ENCODE results near the gene INSM2. TPM values are rescaled to one million over a fixed set of nuclear protein-coding genes. Genes with fewer than 3 reads are reported as not detected.

Gene INSM2
- polyA plus RNA-seq, 4 donors, result 0.01 TPM; not detected in 3

GRCh38 chr14:35534208-35534872 is 376 bp downstream of the INSM2 start:
- Histone ChIP-seq H3K27me3 (ENCODE audit: control insufficient read depth in 3 of 3, insufficient read depth in 3 of 3, low read length in 3 of 3) (peaks cover 2 to 46% (median 22%) of the 10 kb centered on the region in 3 donors), H3K4me1 (ENCODE audit: control insufficient read depth in 3 of 3, insufficient read depth in 2 of 3, low read depth in 1 of 3, low read length in 2 of 3) (peaks cover 3 to 16% (median 8%) of the 10 kb centered on the region in 3 donors), H3K36me3 (ENCODE audit: control insufficient read depth in 3 of 3, insufficient read depth in 2 of 3, low read depth in 1 of 3, low read length in 3 of 3) (no peaks in the 10 kb centered on the region), H3K9me3 (ENCODE audit: control insufficient read depth in 2 of 2, insufficient read depth in 1 of 2, low read depth in 1 of 2, low read length in 1 of 2) (no peaks in the 10 kb centered on the region), H3K27ac (ENCODE audit: low read depth in 1 of 3, low read length in 2 of 3) (no peak overlapping the region), H3K4me3 (ENCODE audit: low read depth in 1 of 3, low read length in 3 of 3) (peak overlapping the region; percentile 30 to 56 (median 34))
- DNase-seq (no peak), FAIRE-seq (no peak)
- 2 to 4% (median 3%) methylated on average over 49 to 77 of the region's 77 CpGs for WGBS, 3 donors

GRCh38 chr14:35534873-35535482 is 1.0 kb downstream of the INSM2 start:
- H3K4me3 ChIP-seq (ENCODE audit: low read depth in 1 of 3, low read length in 3 of 3), result peak overlapping the region in 2 of 3 donors; percentile 14 to 56
- FAIRE-seq (no peak), DNase-seq (peak; percentile 47 to 89)
- H3K27ac ChIP-seq (ENCODE audit: low read depth in 1 of 3, low read length in 2 of 3), result no peak overlapping the region
- peaks cover 2 to 44% (median 22%) of the 10 kb centered on the region in 3 donors for H3K27me3 ChIP-seq (ENCODE audit: control insufficient read depth in 3 of 3, insufficient read depth in 3 of 3, low read length in 3 of 3)
- 4 to 7% (median 5%) methylated on average over 48 to 55 of the region's 55 CpGs for WGBS, 3 donors
- H3K4me1 ChIP-seq (ENCODE audit: control insufficient read depth in 3 of 3, insufficient read depth in 2 of 3, low read depth in 1 of 3, low read length in 2 of 3), result peaks cover 3 to 16% (median 8%) of the 10 kb centered on the region in 3 donors
- no peaks in the 10 kb centered on the region for H3K36me3 ChIP-seq (ENCODE audit: control insufficient read depth in 3 of 3, insufficient read depth in 2 of 3, low read depth in 1 of 3, low read length in 3 of 3)
- no peaks in the 10 kb centered on the region for H3K9me3 ChIP-seq (ENCODE audit: control insufficient read depth in 2 of 2, insufficient read depth in 1 of 2, low read depth in 1 of 2, low read length in 1 of 2)

- no peak overlapping the region for H3K27ac ChIP-seq (ENCODE audit: low read depth in 1 of 3, low read length in 2 of 3)
- H3K27me3 ChIP-seq (ENCODE audit: control insufficient read depth in 3 of 3, insufficient read depth in 3 of 3, low read length in 3 of 3), result peaks cover 2 to 43% (median 20%) of the 10 kb centered on the region in 3 donors
- WGBS, 3 donors, result 11 to 19% (median 17%) methylated on average over 37 of the region's 37 CpGs
- no peaks in the 10 kb centered on the region for H3K9me3 ChIP-seq (ENCODE audit: control insufficient read depth in 2 of 2, insufficient read depth in 1 of 2, low read depth in 1 of 2, low read length in 1 of 2)
- no peaks in the 10 kb centered on the region for H3K36me3 ChIP-seq (ENCODE audit: control insufficient read depth in 3 of 3, insufficient read depth in 2 of 3, low read depth in 1 of 3, low read length in 3 of 3)
- peaks cover 3 to 16% (median 8%) of the 10 kb centered on the region in 3 donors for H3K4me1 ChIP-seq (ENCODE audit: control insufficient read depth in 3 of 3, insufficient read depth in 2 of 3, low read depth in 1 of 3, low read length in 2 of 3)
- DNase-seq, result peak in 1 of 2 donors; percentile 2
- peak overlapping the region in 2 of 3 donors; percentile 14 to 56 for H3K4me3 ChIP-seq (ENCODE audit: low read depth in 1 of 3, low read length in 3 of 3)
- FAIRE-seq, result no peak
Measured at GRCh38 chr14:35535483-35536112, 1.6 kb downstream of the INSM2 start.

- DNase-seq (no peak), FAIRE-seq (no peak)
- H3K9me3 ChIP-seq (ENCODE audit: control insufficient read depth in 2 of 2, insufficient read depth in 1 of 2, low read depth in 1 of 2, low read length in 1 of 2), result no peaks in the 10 kb centered on the region
- WGBS, 3 donors, result 57 to 73% (median 66%) methylated on average over 2 of the region's 2 CpGs
- no peak overlapping the region for H3K4me3 ChIP-seq (ENCODE audit: low read depth in 1 of 3, low read length in 3 of 3)
- peaks cover 0 to 2% (median 0%) of the 10 kb centered on the region in 3 donors for H3K36me3 ChIP-seq (ENCODE audit: control insufficient read depth in 3 of 3, insufficient read depth in 2 of 3, low read depth in 1 of 3, low read length in 3 of 3)
- no peak overlapping the region for H3K27ac ChIP-seq (ENCODE audit: low read depth in 1 of 3, low read length in 2 of 3)
- peaks cover 0 to 15% (median 7%) of the 10 kb centered on the region in 3 donors for H3K27me3 ChIP-seq (ENCODE audit: control insufficient read depth in 3 of 3, insufficient read depth in 3 of 3, low read length in 3 of 3)
- peaks cover 2 to 7% (median 3%) of the 10 kb centered on the region in 3 donors for H3K4me1 ChIP-seq (ENCODE audit: control insufficient read depth in 3 of 3, insufficient read depth in 2 of 3, low read depth in 1 of 3, low read length in 2 of 3)
Measured at GRCh38 chr14:35539969-35540368, 6.0 kb downstream of the INSM2 start.

GRCh38 chr14:35543006-35543405 is 9.0 kb downstream of the INSM2 start:
- Histone ChIP-seq H3K4me3 (ENCODE audit: low read depth in 1 of 3, low read length in 3 of 3) (no peak overlapping the region), H3K36me3 (ENCODE audit: control insufficient read depth in 3 of 3, insufficient read depth in 2 of 3, low read depth in 1 of 3, low read length in 3 of 3) (peaks cover 0 to 2% (median 0%) of the 10 kb centered on the region in 3 donors), H3K27ac (ENCODE audit: low read depth in 1 of 3, low read length in 2 of 3) (no peak overlapping the region), H3K27me3 (ENCODE audit: control insufficient read depth in 3 of 3, insufficient read depth in 3 of 3, low read length in 3 of 3) (no peaks in the 10 kb centered on the region), H3K9me3 (ENCODE audit: control insufficient read depth in 2 of 2, insufficient read depth in 1 of 2, low read depth in 1 of 2, low read length in 1 of 2) (no peaks in the 10 kb centered on the region), H3K4me1 (ENCODE audit: control insufficient read depth in 3 of 3, insufficient read depth in 2 of 3, low read depth in 1 of 3, low read length in 2 of 3) (no peaks in the 10 kb centered on the region)
- no peak for DNase-seq
- WGBS, 3 donors, result 95 to 97% (median 96%) methylated on average over 5 of the region's 5 CpGs
- no peak for FAIRE-seq

GRCh38 chr14:35549551-35549950 is 15.6 kb downstream of the INSM2 start:
- FAIRE-seq, result no peak
- WGBS, 3 donors, result 88 to 95% (median 92%) methylated on average over 4 of the region's 4 CpGs
- H3K4me1 ChIP-seq (ENCODE audit: control insufficient read depth in 3 of 3, insufficient read depth in 2 of 3, low read depth in 1 of 3, low read length in 2 of 3), result no peaks in the 10 kb centered on the region
- no peaks in the 10 kb centered on the region for H3K27me3 ChIP-seq (ENCODE audit: control insufficient read depth in 3 of 3, insufficient read depth in 3 of 3, low read length in 3 of 3)
- no peak for DNase-seq
- no peak overlapping the region for H3K27ac ChIP-seq (ENCODE audit: low read depth in 1 of 3, low read length in 2 of 3)
- no peak overlapping the region for H3K4me3 ChIP-seq (ENCODE audit: low read depth in 1 of 3, low read length in 3 of 3)
- H3K36me3 ChIP-seq (ENCODE audit: control insufficient read depth in 3 of 3, insufficient read depth in 2 of 3, low read depth in 1 of 3, low read length in 3 of 3), result peaks cover 0 to 3% (median 0%) of the 10 kb centered on the region in 3 donors
- no peaks in the 10 kb centered on the region for H3K9me3 ChIP-seq (ENCODE audit: control insufficient read depth in 2 of 2, insufficient read depth in 1 of 2, low read depth in 1 of 2, low read length in 1 of 2)

GRCh38 chr14:35551081-35551480 is 17.1 kb downstream of the INSM2 start:
- no peaks in the 10 kb centered on the region for H3K27me3 ChIP-seq (ENCODE audit: control insufficient read depth in 3 of 3, insufficient read depth in 3 of 3, low read length in 3 of 3)
- no peaks in the 10 kb centered on the region for H3K9me3 ChIP-seq (ENCODE audit: control insufficient read depth in 2 of 2, insufficient read depth in 1 of 2, low read depth in 1 of 2, low read length in 1 of 2)
- no peak overlapping the region for H3K27ac ChIP-seq (ENCODE audit: low read depth in 1 of 3, low read length in 2 of 3)
- H3K4me1 ChIP-seq (ENCODE audit: control insufficient read depth in 3 of 3, insufficient read depth in 2 of 3, low read depth in 1 of 3, low read length in 2 of 3), result no peaks in the 10 kb centered on the region
- H3K4me3 ChIP-seq (ENCODE audit: low read depth in 1 of 3, low read length in 3 of 3), result no peak overlapping the region
- FAIRE-seq, result no peak
- peaks cover 0 to 3% (median 0%) of the 10 kb centered on the region in 3 donors for H3K36me3 ChIP-seq (ENCODE audit: control insufficient read depth in 3 of 3, insufficient read depth in 2 of 3, low read depth in 1 of 3, low read length in 3 of 3)
- 91 to 95% (median 94%) methylated on average over 1 of the region's 1 CpG for WGBS, 3 donors
- no peak for DNase-seq

GRCh38 chr14:35553808-35554207 is 19.8 kb downstream of the INSM2 start:
- H3K36me3 ChIP-seq (ENCODE audit: control insufficient read depth in 3 of 3, insufficient read depth in 2 of 3, low read depth in 1 of 3, low read length in 3 of 3), result peaks cover 0 to 3% (median 0%) of the 10 kb centered on the region in 3 donors
- H3K27ac ChIP-seq (ENCODE audit: low read depth in 1 of 3, low read length in 2 of 3), result no peak overlapping the region
- no peaks in the 10 kb centered on the region for H3K9me3 ChIP-seq (ENCODE audit: control insufficient read depth in 2 of 2, insufficient read depth in 1 of 2, low read depth in 1 of 2, low read length in 1 of 2)
- DNase-seq (no peak), FAIRE-seq (no peak)
- no peak overlapping the region for H3K4me3 ChIP-seq (ENCODE audit: low read depth in 1 of 3, low read length in 3 of 3)
- H3K27me3 ChIP-seq (ENCODE audit: control insufficient read depth in 3 of 3, insufficient read depth in 3 of 3, low read length in 3 of 3), result no peaks in the 10 kb centered on the region
- WGBS, 3 donors, result 71 to 78% (median 72%) methylated on average over 1 of the region's 1 CpG
- no peaks in the 10 kb centered on the region for H3K4me1 ChIP-seq (ENCODE audit: control insufficient read depth in 3 of 3, insufficient read depth in 2 of 3, low read depth in 1 of 3, low read length in 2 of 3)
